H1 (cell line): ENCODE data around the gene TEX38. TPM values are rescaled to one million over a fixed set of nuclear protein-coding genes. Genes with fewer than 3 reads are reported as not detected.

Experiments
- CTCF ChIA-PET: fragments of 300-600 bp; sonication (Branson Sonifier 250); formaldehyde crosslinking; loops from one replicate; lab custom pipeline; 2021; ENCODE audit not compliant: partially characterized antibody; lab: Charles Lee
- POLR2A ChIA-PET: fragments of 300-600 bp; sonication (Branson Sonifier 250); formaldehyde crosslinking; loops from one replicate; lab custom pipeline; 2021; ENCODE audit warnings: inconsistent platforms; ENCODE audit not compliant: partially characterized antibody; lab: Charles Lee
- DNase-seq, 2 experiments: peaks; one replicate each; pipeline versions ENCODE4 v3.0.0 to v3.0.0-alpha.2; 2010 to 2022; ENCODE audit warnings: low spot score in 2 of 2, low read depth in 1 of 2, mixed read lengths in 1 of 2
- FAIRE-seq: peaks from 2 replicates; lab custom pipeline; 2011; peaks lifted over from hg19 to GRCh38; lab: Jason Lieb, UNC
- H2AFZ ChIP-seq: 2 replicates; pipeline ENCODE4 v1.8.1; 2012; ENCODE audit warnings: low read length, inconsistent platforms
- H2AK5ac ChIP-seq: 2 replicates; pipeline ENCODE4 v1.6.1; 2013; ENCODE audit warnings: low read depth, low read length
- H2BK120ac ChIP-seq: replicated peaks from 2 replicates; pipeline ENCODE3; 2013; ENCODE audit warnings: low read depth, low read length, inconsistent platforms
- H2BK12ac ChIP-seq: 2 replicates; pipeline ENCODE4 v1.6.1; 2013; ENCODE audit warnings: low read depth, low read length
- H2BK15ac ChIP-seq: 2 replicates; pipeline ENCODE4 v1.6.1; 2013; ENCODE audit warnings: low read length
- H2BK20ac ChIP-seq: 2 replicates; pipeline ENCODE4 v1.6.1; 2013; ENCODE audit warnings: low read length
- H2BK5ac ChIP-seq: 2 replicates; pipeline ENCODE4 v1.6.1; 2013; ENCODE audit warnings: low read depth, low read length
- H3K14ac ChIP-seq: 2 replicates; pipeline ENCODE4 v1.6.1; 2013; ENCODE audit warnings: inconsistent platforms; ENCODE audit not compliant: insufficient read length
- H3K18ac ChIP-seq: 2 replicates; pipeline ENCODE4 v1.6.1; 2013; ENCODE audit warnings: low read length; ENCODE audit errors: extremely low read depth
- H3K23ac ChIP-seq: 2 replicates; pipeline ENCODE4 v1.6.1; 2013; ENCODE audit warnings: inconsistent platforms; ENCODE audit not compliant: insufficient read length
- H3K23me2 ChIP-seq: 2 replicates; pipeline ENCODE4 v1.6.1; 2013; ENCODE audit warnings: low read depth, low read length
- H3K27ac ChIP-seq: 2 replicates; pipeline ENCODE4 v1.6.1; 2011; ENCODE audit warnings: low read depth, low read length, inconsistent platforms
- H3K27me3 ChIP-seq, 4 experiments: replicated peaks in 1 of 4; 1 replicate in 1 of 4; 2 replicates in 3 of 4; pipeline versions ENCODE4 v1.6.1 to v1.8.1; 2011 to 2013; ENCODE audit warnings: low read length in 3 of 4, mild to moderate bottlenecking in 3 of 4, inconsistent platforms in 2 of 4, mixed read lengths in 2 of 4, moderate library complexity in 1 of 4; ENCODE audit not compliant: control insufficient read depth in 3 of 4, insufficient read depth in 3 of 4; ENCODE audit errors: extremely low read depth in 1 of 4
- H3K36me3 ChIP-seq, 4 experiments: 2 replicates each; pipeline versions ENCODE4 v1.6.1 to v1.8.1; 2011 to 2013; ENCODE audit warnings: mild to moderate bottlenecking in 4 of 4, low read length in 3 of 4, moderate library complexity in 2 of 4, control low read depth in 1 of 4, inconsistent platforms in 1 of 4; ENCODE audit not compliant: insufficient read depth in 4 of 4, control insufficient read depth in 2 of 4
- H3K4ac ChIP-seq: replicated peaks from 2 replicates; pipeline ENCODE3; 2013; ENCODE audit warnings: low read length, low read depth, mixed read lengths, inconsistent platforms; ENCODE audit not compliant: insufficient read length
- H3K4me1 ChIP-seq, 4 experiments: replicated peaks in 1 of 4; 1 replicate in 1 of 4; 2 replicates in 3 of 4; pipeline versions ENCODE4 v1.6.1 to v1.8.1; 2011 to 2013; ENCODE audit warnings: low read length in 3 of 4, inconsistent platforms in 2 of 4, mixed read lengths in 1 of 4; ENCODE audit not compliant: insufficient read depth in 4 of 4, control insufficient read depth in 3 of 4
- H3K4me2 ChIP-seq, 2 experiments: 2 replicates each; pipeline versions ENCODE4 v1.6.1 to v1.8.1; 2011 to 2013; ENCODE audit warnings: low read depth in 2 of 2, low read length in 2 of 2, control low read depth in 1 of 2, inconsistent platforms in 1 of 2, mild to moderate bottlenecking in 1 of 2; ENCODE audit not compliant: insufficient read depth in 1 of 2
- H3K4me3 ChIP-seq, 4 experiments: fragments of 200-600, 300-600 bp in 1 of 4; sonication (generic), shearing (Covaris generic), sonication (Bioruptor Twin) in 1 of 4; 2 replicates each; pipeline versions ENCODE4 v1.5.1 to v1.8.1; 2011 to 2016; ENCODE audit warnings: low read length in 4 of 4, low read depth in 3 of 4, control low read depth in 2 of 4, inconsistent platforms in 2 of 4, mild to moderate bottlenecking in 2 of 4, mixed read lengths in 1 of 4, moderate library complexity in 1 of 4; ENCODE audit not compliant: insufficient read depth in 2 of 4; ENCODE audit errors: extremely low read depth in 1 of 4
- H3K56ac ChIP-seq: replicated peaks from 2 replicates; pipeline ENCODE3; 2013; ENCODE audit warnings: low read depth, mild to moderate bottlenecking, mixed read lengths, low read length, inconsistent platforms; ENCODE audit not compliant: insufficient read length
- H3K79me1 ChIP-seq: 2 replicates; pipeline ENCODE4 v1.6.1; 2013; ENCODE audit warnings: low read depth, low read length, control low read depth
- H3K79me2 ChIP-seq, 2 experiments: 2 replicates each; pipeline versions ENCODE4 v1.6.1 to v1.8.1; 2012 to 2013; ENCODE audit warnings: low read length in 2 of 2, mild to moderate bottlenecking in 2 of 2, inconsistent platforms in 1 of 2; ENCODE audit not compliant: insufficient read depth in 2 of 2, control insufficient read depth in 1 of 2
- H3K9ac ChIP-seq, 4 experiments: replicated peaks in 1 of 4; 1 replicate in 1 of 4; 2 replicates in 3 of 4; pipeline versions ENCODE4 v1.6.1 to v1.8.1; 2011 to 2013; ENCODE audit warnings: low read depth in 3 of 4, low read length in 3 of 4, control low read depth in 2 of 4, mild to moderate bottlenecking in 2 of 4, moderate library complexity in 2 of 4, inconsistent platforms in 1 of 4; ENCODE audit errors: extremely low read depth in 1 of 4
- H3K9me3 ChIP-seq, 2 experiments: 2 replicates each; pipeline versions ENCODE4 v1.6.1 to v1.8.1; 2012 to 2013; ENCODE audit warnings: mild to moderate bottlenecking in 2 of 2, moderate library complexity in 2 of 2, control low read depth in 1 of 2, inconsistent platforms in 1 of 2, low read depth in 1 of 2, low read length in 1 of 2, mixed read lengths in 1 of 2; ENCODE audit not compliant: insufficient read depth in 2 of 2
- H4K20me1 ChIP-seq, 2 experiments: replicated peaks in 1 of 2; 2 replicates each; pipeline versions ENCODE3 to v1.8.1; 2011 to 2013; ENCODE audit warnings: inconsistent platforms in 2 of 2, low read length in 2 of 2, mild to moderate bottlenecking in 1 of 2; ENCODE audit not compliant: insufficient read depth in 2 of 2, control insufficient read depth in 1 of 2
- H4K5ac ChIP-seq: 2 replicates; pipeline ENCODE4 v1.6.1; 2013; ENCODE audit warnings: low read length, low read depth, mixed read lengths, inconsistent platforms; ENCODE audit not compliant: insufficient read length
- H4K8ac ChIP-seq: 2 replicates; pipeline ENCODE4 v1.8.0; 2013; ENCODE audit warnings: mild to moderate bottlenecking, moderate library complexity, low read length, inconsistent platforms; ENCODE audit not compliant: insufficient read depth; ENCODE audit errors: extremely low read depth
- H4K91ac ChIP-seq: replicated peaks from 2 replicates; pipeline ENCODE3; 2013; ENCODE audit warnings: low read length, mixed read lengths, inconsistent platforms; ENCODE audit not compliant: insufficient read length
- GTF2F1 ChIP-seq: IDR thresholded peaks from 2 replicates; pipeline ENCODE4 v1.6.1; 2012; ENCODE audit warnings: low read depth, low read length, improper control_type of control experiment, borderline replicate concordance
- HDAC6 ChIP-seq: IDR thresholded peaks from one replicate; pipeline ENCODE4 v1.7.1; 2012; ENCODE audit warnings: low read depth, mild to moderate bottlenecking, inconsistent platforms, low read length, moderate library complexity
- JUND ChIP-seq: IDR thresholded peaks from 2 replicates; pipeline ENCODE4 v1.6.1; 2011; ENCODE audit warnings: mild to moderate bottlenecking, improper control_type of control experiment, low read length
- NANOG ChIP-seq: IDR thresholded peaks from 2 replicates; pipeline ENCODE4 v1.6.1; 2011; ENCODE audit warnings: low read length, low read depth, mild to moderate bottlenecking, inconsistent platforms; ENCODE audit not compliant: insufficient read depth, poor library complexity, severe bottlenecking
- POU5F1 ChIP-seq: IDR thresholded peaks from 2 replicates; pipeline ENCODE4 v1.6.1; 2011; ENCODE audit warnings: low read depth, mild to moderate bottlenecking, low read length, moderate library complexity
- TAF7 ChIP-seq: optimal IDR thresholded peaks from 2 replicates; pipeline ENCODE3; 2011; ENCODE audit warnings: low read depth, mild to moderate bottlenecking, inconsistent platforms, low read length, moderate library complexity, borderline replicate concordance
- WGBS, 2 experiments: shearing (Covaris generic) in 1 of 2; methylation state at CpG; one replicate each; pipeline versions ENCODE4 v1.1.6 to v1.1.7; 2013 to 2015; ENCODE audit warnings: low lambda C conversion rate in 2 of 2, mixed read lengths in 2 of 2, inconsistent platforms in 1 of 2, low coverage in 1 of 2, missing lambda C conversion rate in 1 of 2; ENCODE audit not compliant: insufficient replicate concordance in 2 of 2, insufficient coverage in 1 of 2, insufficient read length in 1 of 2; ENCODE audit errors: extremely low coverage in 1 of 2, missing lambda C conversion rate in 1 of 2; 5-methylcytosine and 5-hydroxymethylcytosine counted together
- polyA plus RNA-seq, 7 experiments: library from polyadenylated mRNA; depleted of rRNA in 3 of 7; stranded (reverse) in 5 of 7; unstranded in 2 of 7; fragments of >200 nt in 5 of 7; fragments of 200-250 nt in 2 of 7; gene quantifications; 1 replicate in 5 of 7; 2 replicates in 1 of 7; 4 replicates in 1 of 7; pipeline versions ENCODE4 v1.2.1 to v1.2.3, GENCODE V29; 2011 to 2013; ENCODE audit warnings: missing spikeins in 2 of 7, mixed read lengths in 2 of 7
- total RNA-seq: library from RNA; stranded (reverse); fragmentation: NEBNext Ultra II Directional; extraction: Animal tissue kit (Norgen Biotek cat#: 25700); gene quantifications from 2 replicates; pipeline ENCODE4 v1.2.1, GENCODE V29; 2021
- TF ChIP-seq, protein P1 (sequence below), 3 experiments: IDR thresholded peaks; 1 replicate in 2 of 3; 2 replicates in 1 of 3; pipeline versions ENCODE4 v1.5.1 to v1.6.1; 2011; ENCODE audit warnings: low read length in 3 of 3, mild to moderate bottlenecking in 3 of 3, inconsistent platforms in 2 of 3, low read depth in 1 of 3, moderate library complexity in 1 of 3; ENCODE audit not compliant: insufficient read depth in 1 of 3; ENCODE audit errors: control extremely low read depth in 1 of 3

The TEX38 gene
- total and polyA plus RNA-seq, 2 of the 8 experiments (the other 6 are each of a cell fraction or from before 2014, with no cell fraction given): 0.33 TPM; not detected in 1

DNA sequence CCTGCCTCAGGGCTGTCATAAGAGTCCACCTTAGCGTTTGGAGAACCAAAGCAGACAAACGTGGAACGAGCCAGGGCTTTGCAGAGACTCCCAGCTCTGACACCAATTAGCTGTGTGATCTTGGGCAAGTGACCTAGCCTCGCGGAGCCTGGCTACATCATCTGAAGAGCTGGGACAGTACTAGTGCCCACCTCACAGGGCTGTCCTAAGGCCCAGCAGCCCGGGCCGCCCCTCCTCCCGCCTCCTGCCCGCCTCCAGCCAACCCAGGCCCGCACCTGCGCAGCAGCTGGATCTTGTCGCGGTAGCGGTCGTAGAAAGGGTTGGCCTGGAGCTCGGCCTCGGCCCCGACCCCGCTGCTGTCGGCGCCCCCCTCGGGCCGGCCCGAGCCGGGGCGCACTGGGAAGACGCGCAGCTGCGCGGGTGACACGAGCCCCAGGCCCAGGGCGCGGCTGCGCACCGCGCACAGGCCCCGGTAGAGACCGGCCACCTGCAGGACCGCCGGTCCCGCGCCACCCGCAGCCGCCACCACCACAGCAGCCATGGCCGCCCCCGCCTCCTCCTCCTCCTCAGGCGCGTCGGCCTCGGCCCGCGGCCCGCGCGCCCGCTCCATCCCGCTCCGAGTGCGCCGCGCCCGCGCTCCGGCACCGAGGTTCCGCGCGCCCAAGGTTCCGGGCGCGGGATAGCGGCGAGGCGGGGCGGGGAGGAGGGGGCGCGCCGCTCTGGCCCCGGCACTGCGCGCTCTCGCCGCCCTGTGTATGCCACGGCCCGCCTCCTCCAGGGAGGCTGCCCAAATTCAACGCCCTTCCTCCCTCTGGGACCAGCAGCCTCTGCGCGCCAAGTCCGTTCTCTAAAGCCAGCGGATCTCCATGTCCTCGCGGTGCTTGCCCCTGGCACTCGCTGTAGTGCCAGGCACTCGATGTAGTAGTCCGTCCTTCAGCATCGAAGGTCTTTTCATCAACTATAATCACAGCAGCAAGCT, 3.6 kb upstream of the TEX38 start, which contains the start of gene ATPAF1:
TSS of gene ATPAF1 (minus strand) at position 583 of the 979 bp plus-strand sequence. CDS start at position 541, 42 bp downstream.
- Histone ChIP-seq H3K18ac (peak within 1 kb of the TSS; percentile 15; the same call in 1 of the 2 replicates), H3K23me2 (peaks cover 4% of the 10 kb centered on the region; the same call in 1 of the 2 replicates), H3K79me1 (peaks cover 5% of the 10 kb centered on the region; the same call in 1 of the 2 replicates), H2BK15ac (peak within 1 kb of the TSS; percentile 19), H3K27ac (peak within 1 kb of the TSS; percentile 81), H3K4ac (no peak within 1 kb of the TSS), H2AFZ (peak within 1 kb of the TSS; percentile 65), H2BK5ac (peak within 1 kb of the TSS; percentile 9; the same call in 1 of the 2 replicates), H2BK12ac (0 out of 2 replicates have a peak within 1 kb of the TSS, but pooled peaks have one; percentile 64), H3K36me3 (peaks cover 0 to 19% (median 2%) of the 10 kb centered on the region in 4 experiments; a peak in 3 of 8 replicates), H3K27me3 (no peaks in the 10 kb centered on the region), H3K9me3 (no peaks in the 10 kb centered on the region), H3K4me3 (peak within 1 kb of the TSS; percentile 55 to 74 (median 57)), H2BK120ac (no peak within 1 kb of the TSS), H4K5ac (peak within 1 kb of the TSS; percentile 16), H4K8ac (peak within 1 kb of the TSS; percentile 92), H3K4me1 (peaks cover 5 to 16% (median 7%) of the 10 kb centered on the region in 4 experiments; a peak in 6 of 7 replicates), H4K20me1 (no peaks in the 10 kb centered on the region), H3K9ac (peak within 1 kb of the TSS; percentile 77 to 83 (median 81)), H2BK20ac (no peak within 1 kb of the TSS), H3K14ac (no peak within 1 kb of the TSS), H3K4me2 (peak within 1 kb of the TSS; percentile 71 to 74), H3K79me2 (peaks cover 0 to 11% of the 10 kb centered on the region in 2 experiments; a peak in 2 of 4 replicates), H2AK5ac (peak within 1 kb of the TSS; percentile 58; the same call in 1 of the 2 replicates), H4K91ac (no peak within 1 kb of the TSS), H3K23ac (no peak within 1 kb of the TSS), H3K56ac (no peak within 1 kb of the TSS)
- DNase-seq (peak; percentile 81 to 86), FAIRE-seq (no peak)
- POLR2A ChIA-PET: interaction anchor here (0.8 to 2.8 kb wide), 15 partner anchors 10 to 68 kb away, joined by 3 to 30 read pairs (median 4); partner anchors contain the start of genes MKNK1 and MOB3C
- CTCF ChIA-PET: interaction anchor here (0.8 to 3.3 kb wide), 10 partner anchors 11 to 226 kb away, joined by 3 to 12 read pairs (median 4); no protein-coding TSS in a partner anchor
- 5% methylated on average over 50 of the region's 96 CpGs; no CpG with 5 or more reads in 1 of the 2 experiments for WGBS, 2 experiments
- TF ChIP-seq JUND (no peak), POU5F1 (no peak), HDAC6 (no peak), TAF7 (peak; percentile 51), NANOG (peak; percentile 7), GTF2F1 (no peak)
- TF ChIP-seq, protein P1, sequence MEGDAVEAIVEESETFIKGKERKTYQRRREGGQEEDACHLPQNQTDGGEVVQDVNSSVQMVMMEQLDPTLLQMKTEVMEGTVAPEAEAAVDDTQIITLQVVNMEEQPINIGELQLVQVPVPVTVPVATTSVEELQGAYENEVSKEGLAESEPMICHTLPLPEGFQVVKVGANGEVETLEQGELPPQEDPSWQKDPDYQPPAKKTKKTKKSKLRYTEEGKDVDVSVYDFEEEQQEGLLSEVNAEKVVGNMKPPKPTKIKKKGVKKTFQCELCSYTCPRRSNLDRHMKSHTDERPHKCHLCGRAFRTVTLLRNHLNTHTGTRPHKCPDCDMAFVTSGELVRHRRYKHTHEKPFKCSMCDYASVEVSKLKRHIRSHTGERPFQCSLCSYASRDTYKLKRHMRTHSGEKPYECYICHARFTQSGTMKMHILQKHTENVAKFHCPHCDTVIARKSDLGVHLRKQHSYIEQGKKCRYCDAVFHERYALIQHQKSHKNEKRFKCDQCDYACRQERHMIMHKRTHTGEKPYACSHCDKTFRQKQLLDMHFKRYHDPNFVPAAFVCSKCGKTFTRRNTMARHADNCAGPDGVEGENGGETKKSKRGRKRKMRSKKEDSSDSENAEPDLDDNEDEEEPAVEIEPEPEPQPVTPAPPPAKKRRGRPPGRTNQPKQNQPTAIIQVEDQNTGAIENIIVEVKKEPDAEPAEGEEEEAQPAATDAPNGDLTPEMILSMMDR (IDR thresholded peaks at IDR 0.05; ENCODE audit: control extremely low read depth in 1 of 3, insufficient read depth in 1 of 3, low read depth in 1 of 3, low read length in 3 of 3): no peak; a peak in 1 of 4 replicates
